ENCODE data around the gene MAGI3.

- TF ChIP-seq CTCF (IDR thresholded peaks at IDR 0.05; ENCODE audit: low read depth, low read length) = no peak
- TF ChIP-seq EZH2phosphoT487 (IDR thresholded peaks at IDR 0.05; ENCODE audit: low read depth) = no peak
These were observed 324.4 kb downstream of the MAGI3 start for GRCh38 chr1:113714606-113715269.

Measured in OCI-LY3 (cell line).